IPS-18c (cell line): ENCODE measurements around the gene HSPA1B.
"Not testable (repeated sequence)": the region's sequence is repeated elsewhere in the genome, so short reads cannot be mapped to it uniquely, and the experiment has no call there.

Experiments used
- H3K4me3 ChIP-seq: 2 replicates; pipeline ENCODE4 v1.7.0; 2013; ENCODE audit warnings: low read depth, mild to moderate bottlenecking, low read length, moderate library complexity; ENCODE audit not compliant: insufficient read depth
- H3K9me3 ChIP-seq: one replicate; pipeline ENCODE4 v1.6.1; 2013; ENCODE audit warnings: mild to moderate bottlenecking, low read length, moderate library complexity; ENCODE audit not compliant: control insufficient read depth, insufficient read depth

The HSPA1B gene

DNA sequence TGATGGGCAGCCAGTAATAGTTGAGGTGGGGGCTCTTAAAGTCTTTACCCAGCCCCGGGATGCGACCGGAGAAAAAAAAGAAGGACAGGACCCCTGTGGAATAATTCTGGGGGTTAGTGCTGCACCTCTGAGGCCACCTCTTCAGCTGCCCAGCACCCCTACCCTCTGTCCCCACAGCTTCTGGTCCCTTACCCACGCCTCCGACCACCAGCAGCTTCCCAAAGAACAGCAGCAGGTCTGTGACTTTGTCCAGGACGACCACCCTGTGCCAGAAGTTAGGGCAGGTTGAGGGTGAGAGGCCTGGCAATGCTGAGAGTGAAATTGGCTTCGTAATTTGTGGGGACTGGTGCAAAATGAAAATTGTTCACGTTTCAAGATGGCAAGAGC lies 37.3 kb downstream of the HSPA1B start:
- no peaks in the 10 kb centered on the region for H3K9me3 ChIP-seq
- H3K4me3 ChIP-seq: no peak overlapping the region

DNA sequence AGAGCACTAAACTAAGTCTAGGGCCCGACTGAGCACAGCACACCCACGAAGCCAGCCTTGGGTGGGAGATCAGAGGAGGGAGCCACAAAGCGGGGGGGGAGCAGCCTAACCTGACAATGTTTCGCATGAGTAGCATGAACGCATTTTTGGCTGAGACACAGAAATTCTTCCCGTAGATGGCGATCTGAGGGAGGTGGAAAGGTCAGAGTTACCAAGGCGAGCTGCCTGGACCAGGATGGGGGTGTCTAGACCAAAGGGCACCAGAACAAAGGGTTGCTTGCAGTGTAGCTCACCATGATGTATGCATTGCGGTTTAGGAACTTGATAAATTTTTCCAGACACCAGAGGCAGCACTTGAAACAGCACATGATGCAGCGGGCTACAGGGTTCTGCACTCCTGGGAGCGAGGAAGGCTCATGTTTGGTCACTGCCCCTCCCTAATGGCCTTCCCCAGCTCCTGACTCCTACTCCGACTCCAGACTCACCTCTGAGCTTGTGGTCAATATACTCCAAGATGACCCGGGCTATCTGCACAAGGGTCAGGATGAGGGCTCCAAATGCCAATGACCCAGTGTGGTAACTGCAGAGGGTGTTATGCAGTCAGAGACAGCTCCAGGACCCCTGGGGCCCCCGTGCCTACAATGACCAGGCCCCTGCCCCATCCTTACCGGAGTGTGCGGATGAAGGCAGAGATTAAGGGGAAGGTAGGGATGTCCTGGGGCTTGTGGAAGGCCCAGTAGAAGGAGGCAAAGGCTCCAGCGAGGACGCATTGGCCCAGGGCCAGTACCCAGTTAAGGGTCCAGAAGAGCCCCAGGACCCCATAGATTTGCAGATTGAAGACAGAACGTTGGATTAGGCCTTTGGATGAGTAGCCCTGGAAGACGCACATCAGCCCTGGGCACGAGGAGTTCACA lies 37.9 kb downstream of the HSPA1B start:
- H3K4me3 ChIP-seq: no peak overlapping the region

DNA sequence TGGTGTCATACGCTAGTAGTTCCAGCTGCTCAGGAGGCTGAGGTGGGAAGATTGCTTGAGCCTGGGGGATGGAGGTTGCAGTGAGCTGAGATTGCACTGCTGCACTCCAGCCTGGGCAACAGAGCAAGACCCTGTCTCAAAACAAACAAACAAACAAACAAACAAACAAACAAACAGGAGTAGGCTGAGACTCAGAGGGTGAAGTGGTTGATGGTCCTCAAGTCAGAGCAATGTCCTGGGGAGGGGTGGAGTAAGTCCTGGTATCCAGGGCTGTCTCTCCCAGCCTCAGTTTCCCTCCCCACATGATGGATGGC lies 41.1 kb downstream of the HSPA1B start:
- not testable (repeated sequence) for H3K4me3 ChIP-seq, H3K9me3 ChIP-seq

More for the DNA sequence above, 37.9 kb downstream of the HSPA1B start:
- H3K9me3 ChIP-seq: no peaks in the 10 kb centered on the region

DNA sequence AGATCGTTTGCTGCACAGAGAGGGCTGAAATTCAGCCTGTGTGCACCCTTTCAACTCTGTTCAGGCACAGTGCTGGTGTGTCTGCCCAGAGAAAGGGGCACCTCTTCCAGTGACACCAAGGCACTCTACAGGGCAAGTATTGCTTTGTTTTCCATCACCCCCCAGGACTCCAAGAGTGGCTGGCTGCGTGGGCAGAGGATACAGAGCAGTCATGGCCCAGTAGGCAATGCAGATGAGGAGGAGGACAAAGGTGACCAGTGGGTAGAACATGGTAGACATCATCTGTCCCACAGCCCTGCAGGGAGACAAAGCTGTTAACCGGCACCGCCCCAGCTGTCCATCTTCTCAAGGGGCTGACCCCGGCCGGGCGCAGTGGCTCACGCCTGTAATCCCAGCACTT lies 41.8 kb downstream of the HSPA1B start:
- no peaks in the 10 kb centered on the region for H3K9me3 ChIP-seq
- H3K4me3 ChIP-seq: no peak overlapping the region

DNA sequence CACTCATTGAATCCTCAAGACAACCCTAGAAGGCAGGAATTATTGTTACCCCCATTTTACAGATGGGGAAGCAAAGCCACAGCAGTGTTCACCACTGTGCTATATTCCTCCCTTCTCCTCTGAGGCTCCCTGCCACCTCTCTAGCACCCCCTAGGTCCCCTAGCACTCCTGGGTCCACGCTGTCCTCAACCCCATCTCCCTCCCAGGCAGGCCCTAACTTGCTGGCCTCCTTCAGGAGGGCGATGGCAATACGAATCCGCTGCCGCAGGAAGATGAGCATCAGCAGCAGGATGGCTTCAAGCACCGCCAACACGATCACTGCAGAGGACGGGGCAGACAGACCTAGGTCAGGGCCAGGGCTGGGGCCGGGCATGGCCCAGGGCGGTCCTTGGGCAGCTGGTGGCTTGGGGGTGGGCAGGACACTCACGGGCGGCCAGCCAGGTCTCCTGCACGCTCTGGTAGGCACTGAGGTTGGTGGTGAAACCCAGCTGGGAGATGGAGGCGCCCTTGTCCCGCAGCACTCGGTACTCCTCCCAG lies 42.9 kb downstream of the HSPA1B start:
- H3K4me3 ChIP-seq: no peak overlapping the region
- H3K9me3 ChIP-seq: no peaks in the 10 kb centered on the region

DNA sequence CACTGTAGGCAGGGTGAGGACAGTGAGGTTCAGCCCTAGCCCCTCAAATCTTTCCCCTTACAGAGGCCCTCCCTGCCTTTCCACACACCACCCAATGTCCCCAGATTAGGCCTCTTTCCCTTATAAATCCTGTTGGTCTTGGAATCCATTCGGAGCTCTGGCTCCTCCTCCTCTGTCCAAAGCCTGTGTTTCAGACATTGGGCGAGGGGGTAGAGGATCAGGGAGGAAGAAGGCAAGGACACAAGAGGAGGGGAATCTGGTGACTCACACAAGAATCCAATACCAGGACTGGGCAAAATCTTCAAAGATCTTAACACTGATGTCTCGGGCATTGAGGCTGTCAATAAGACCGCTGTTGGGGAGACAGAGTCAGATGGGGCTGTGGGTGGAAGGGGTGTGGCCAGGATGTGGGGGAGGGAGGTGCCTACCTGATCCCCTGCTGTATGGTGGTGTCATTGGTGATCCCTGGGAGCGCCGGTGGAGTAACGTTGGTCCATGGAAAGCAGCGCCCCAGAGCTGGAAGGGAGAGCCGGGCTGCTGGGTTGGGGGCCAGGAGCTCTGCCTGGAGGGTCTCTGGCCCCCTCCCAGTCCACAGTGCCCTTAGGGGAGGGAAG lies 43.6 kb downstream of the HSPA1B start:
- Histone ChIP-seq H3K4me3 (0 out of 2 replicates have a peak overlapping the region, but pooled peaks have one; percentile 3), H3K9me3 (no peaks in the 10 kb centered on the region)

DNA sequence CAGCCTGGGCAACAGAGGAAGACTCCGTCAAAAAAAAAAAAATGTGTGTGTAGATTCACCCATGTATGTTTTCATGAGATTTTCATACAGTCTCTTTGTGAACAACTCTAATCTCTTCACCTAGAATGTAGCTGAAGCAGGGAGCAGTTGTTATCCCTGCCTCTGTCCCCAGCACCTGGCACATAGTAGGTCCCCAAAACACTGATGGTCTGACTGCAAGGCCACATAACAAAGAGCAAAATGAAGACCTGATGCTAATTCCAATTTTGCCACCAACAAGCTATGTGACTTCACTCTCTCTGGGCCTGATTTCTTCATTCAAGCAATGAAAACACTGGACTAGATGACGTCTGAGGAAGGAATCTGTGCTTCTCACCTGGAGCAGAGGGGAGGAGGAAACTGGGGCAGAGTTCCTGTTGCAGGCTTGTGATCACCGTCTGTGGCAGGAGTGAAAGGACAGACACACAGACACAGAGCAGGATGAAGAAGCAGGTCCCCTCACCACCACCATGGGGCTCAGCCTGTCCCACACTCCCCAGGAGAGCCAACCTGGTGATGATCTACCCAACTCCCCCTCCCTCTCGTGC lies 46.6 kb downstream of the HSPA1B start:
- H3K9me3 ChIP-seq: no peaks in the 10 kb centered on the region

DNA sequence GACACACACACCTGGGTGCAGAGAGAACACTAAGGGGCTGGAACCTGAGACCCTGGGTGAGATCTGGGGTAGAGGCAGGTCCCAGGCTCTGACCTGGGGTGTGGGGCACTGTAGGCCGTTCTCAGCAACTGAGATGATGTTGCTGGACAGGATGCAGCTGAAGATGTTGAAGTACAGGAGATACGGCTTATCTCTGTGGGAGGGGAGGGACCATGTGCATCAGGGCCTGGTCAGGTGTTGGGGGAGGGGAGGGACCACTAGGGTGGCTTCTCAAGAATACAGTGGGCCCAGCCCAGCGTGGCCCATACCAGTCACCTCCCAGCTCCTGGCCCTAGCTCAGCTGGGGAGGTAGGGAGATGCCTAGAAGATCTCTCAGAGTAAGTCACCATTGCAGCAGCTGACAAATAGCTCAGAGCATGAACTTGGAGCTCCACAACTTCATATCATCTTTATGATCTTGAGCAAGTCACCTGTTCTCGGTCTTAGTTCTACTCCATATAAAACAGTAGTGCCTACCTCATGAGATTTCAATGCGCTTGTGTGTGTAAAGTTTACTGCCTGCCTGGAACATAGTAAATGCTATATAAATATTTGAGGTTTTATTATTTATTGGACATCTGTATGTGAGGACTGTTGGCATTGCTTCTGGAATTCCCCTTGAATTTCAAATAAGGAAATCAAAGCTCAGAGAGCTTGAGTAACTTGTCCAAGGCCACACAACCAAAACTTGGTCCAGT lies 47.5 kb downstream of the HSPA1B start:
- Histone ChIP-seq H3K4me3 (no peak overlapping the region), H3K9me3 (no peaks in the 10 kb centered on the region)

More for the DNA sequence above, 46.6 kb downstream of the HSPA1B start:
- no peak overlapping the region for H3K4me3 ChIP-seq

DNA sequence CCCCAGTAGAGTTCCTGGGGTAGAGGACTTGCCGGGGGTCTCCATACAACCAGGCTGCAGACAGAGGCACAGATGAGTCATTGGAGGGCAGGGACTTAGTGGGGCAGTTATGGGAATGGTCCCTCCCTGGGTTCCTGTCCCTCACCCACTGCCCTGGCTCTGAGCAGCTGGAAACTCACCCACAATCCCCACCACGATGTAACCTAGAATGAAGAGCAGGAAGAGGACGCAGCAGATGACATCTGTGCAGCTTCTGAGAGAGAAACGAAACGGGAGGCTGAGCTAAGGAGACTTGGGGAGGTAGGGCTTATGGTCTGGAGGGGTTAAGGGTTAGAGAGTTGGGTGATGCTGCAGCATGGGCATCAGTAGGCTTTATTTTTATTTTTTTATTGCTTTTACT lies 48.3 kb downstream of the HSPA1B start:
- Histone ChIP-seq H3K9me3 (no peaks in the 10 kb centered on the region), H3K4me3 (no peak overlapping the region)

DNA sequence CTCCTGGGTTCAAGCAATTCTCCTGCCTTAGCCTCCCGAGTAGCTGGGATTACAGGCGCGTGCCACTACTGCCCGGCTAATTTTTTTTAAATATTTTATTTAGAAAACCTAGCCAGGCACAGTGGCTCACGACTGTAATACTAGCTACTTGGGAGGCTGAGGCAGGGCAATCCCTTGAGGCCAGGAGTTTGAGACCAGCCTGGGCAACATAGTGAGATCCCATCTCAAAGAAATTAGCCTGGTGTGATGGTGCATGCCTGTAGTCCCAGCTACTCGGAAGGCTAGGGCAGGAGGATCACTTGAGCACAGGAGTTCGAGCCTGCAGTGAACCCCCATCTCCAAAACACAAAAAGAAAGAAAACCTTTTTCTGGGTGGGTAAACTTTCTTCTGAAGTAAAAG lies 48.8 kb downstream of the HSPA1B start:
- no peaks in the 10 kb centered on the region for H3K9me3 ChIP-seq

DNA sequence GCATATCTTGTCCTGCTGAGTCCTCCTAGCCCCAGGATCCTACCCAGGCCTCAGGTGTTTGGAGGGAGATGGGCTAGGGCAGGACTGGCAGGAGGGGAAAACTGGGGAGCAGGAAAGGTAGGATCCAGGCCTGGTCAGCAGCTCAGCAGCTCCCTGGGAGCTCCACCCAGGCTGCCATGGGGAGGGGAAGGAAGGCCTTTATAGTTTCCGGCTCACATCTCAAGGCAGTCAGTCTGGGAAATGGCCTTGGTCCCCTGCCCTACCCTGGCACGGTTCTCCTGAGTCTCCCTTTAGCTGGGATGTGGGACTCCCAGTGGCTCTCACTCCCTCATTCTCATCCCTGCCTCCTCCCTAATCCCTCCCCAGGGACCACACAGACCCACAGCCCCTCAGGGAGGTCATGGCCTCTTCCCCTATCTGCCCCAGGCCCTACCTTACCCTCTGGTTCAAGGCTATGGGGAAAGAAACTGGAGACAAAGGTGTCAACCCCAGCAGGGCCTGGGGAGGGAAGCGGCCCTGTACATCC lies 49.6 kb downstream of the HSPA1B start:
- no peaks in the 10 kb centered on the region for H3K9me3 ChIP-seq
- no peak overlapping the region for H3K4me3 ChIP-seq

More for the DNA sequence above, 48.8 kb downstream of the HSPA1B start:
- no peak overlapping the region for H3K4me3 ChIP-seq

DNA sequence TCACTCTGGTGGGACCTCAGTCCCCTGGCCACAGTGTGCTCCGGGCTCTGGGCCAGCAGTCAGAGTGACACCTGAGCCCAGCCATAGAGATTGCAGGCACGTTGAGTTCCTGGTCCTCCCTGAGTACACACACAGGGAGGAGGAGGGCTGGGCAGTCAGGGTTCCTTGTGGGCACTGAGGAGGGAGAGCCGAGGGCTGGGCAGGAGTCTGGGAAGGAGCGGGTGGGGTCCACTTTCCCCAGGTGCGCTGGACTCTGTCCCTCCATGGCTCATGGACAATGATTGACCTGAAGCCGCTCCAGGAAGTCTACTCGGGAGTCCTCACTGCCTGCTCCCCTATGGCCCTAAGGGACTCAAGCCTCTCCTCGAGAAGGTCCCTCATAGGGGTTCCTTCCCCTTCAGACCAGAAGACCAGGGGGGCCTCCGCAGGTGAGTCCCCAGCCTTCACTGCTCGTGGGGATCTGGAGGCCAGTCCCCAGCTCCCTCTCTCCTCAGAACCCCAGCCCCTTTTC lies 50.2 kb downstream of the HSPA1B start:
- Histone ChIP-seq H3K4me3 (no peak overlapping the region), H3K9me3 (no peaks in the 10 kb centered on the region)

DNA sequence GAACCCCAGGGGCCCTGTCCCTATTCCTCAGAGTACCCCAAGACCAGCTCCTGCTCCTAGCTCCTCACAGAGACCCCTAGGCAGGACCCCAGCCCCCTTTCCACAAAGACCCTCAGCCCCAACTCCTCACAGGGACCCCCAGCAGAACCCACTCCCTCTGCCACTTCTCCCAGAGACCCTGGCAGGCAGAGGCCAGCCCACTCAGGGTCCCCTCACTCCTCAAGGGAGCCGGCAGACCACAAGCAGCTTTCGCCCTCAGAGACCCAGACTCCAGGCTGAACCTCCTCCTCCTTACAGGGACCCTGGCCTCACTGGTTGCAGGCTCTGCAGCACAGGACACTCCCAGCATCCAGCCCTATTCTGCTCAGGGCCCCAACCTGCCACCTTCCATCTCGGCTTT lies 50.7 kb downstream of the HSPA1B start:
- H3K9me3 ChIP-seq: no peaks in the 10 kb centered on the region
- H3K4me3 ChIP-seq: peak overlapping the region; percentile 3; the same call in 1 of the 2 replicates

DNA sequence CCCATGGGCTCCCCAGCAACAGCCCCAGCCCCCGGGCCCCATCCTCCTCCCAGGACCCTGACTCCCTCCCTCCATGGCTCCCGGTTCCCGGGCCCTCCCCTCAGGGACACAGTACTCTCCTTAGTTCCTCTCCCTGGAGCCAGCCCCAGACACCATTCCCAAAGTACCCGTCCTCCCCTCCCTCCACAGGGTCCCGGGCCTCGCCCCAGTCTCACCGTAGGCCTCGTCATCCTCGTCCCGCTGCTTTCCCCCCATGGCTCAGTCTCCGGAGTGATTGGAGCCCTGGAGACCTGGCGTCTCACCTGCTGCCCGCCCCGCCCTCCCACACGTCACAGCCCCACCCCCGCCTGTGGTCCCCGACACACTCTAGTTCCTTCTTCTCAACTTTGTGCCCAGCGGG lies 51.2 kb downstream of the HSPA1B start, which contains the start of gene SLC44A4:
SLC44A4 (minus strand) TSS at position 272 of the 400 bp plus-strand sequence; CDS start at position 255, 17 bp downstream.
- Histone ChIP-seq H3K4me3 (peak within 1 kb of the TSS; percentile 9; the same call in 1 of the 2 replicates), H3K9me3 (no peaks in the 10 kb centered on the region)

DNA sequence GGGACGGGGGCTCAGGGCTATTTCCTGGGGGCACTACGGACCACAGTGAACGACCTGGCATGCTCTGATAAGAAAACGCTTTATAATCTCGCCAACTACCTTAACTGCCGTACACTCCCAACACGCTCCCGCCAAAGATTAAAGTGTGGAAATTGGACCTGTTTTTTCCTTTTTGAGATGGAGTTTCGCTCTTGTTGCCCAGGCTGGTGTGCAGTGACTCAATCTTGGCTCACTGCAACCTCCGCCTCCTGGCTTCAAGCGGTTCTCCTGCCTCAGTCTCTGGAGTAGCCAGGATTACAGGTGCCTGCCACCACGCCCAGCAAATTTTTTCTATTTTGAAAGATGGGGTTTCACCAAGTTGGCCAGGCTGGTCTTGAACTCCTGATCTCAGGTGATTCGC lies 51.6 kb downstream of the HSPA1B start:
- H3K9me3 ChIP-seq: no peaks in the 10 kb centered on the region
- no peak overlapping the region for H3K4me3 ChIP-seq
